ENCODE data around the gene IRAG1. TPM values are rescaled to one million over a fixed set of nuclear protein-coding genes. Genes with fewer than 3 reads are reported as not detected.
"Not testable (repeated sequence)": the region's sequence is repeated elsewhere in the genome, so short reads cannot be mapped to it uniquely, and the experiment has no call there.

Gene IRAG1
- total and polyA plus RNA-seq, 7 donors: 1.4 to 9.4 (median 3.9) TPM

- 98% methylated on average over 2 of the region's 2 CpGs for WGBS, 3 donors
- H3K27ac ChIP-seq: no peak overlapping the region
- no peaks in the 10 kb centered on the region for H3K9me3 ChIP-seq
- no peaks in the 10 kb centered on the region for H3K4me1 ChIP-seq
- no peaks in the 10 kb centered on the region for H3K36me3 ChIP-seq (ENCODE audit: insufficient read depth in 1 of 2, low read depth in 1 of 2)
- intact Hi-C loops (cut with DNase I): no loop called here
- no peaks in the 10 kb centered on the region for H3K27me3 ChIP-seq (ENCODE audit: insufficient read depth in 3 of 3, low read length in 2 of 3)
- H3K4me3 ChIP-seq: no peak overlapping the region
- TF ChIP-seq CTCF (IDR thresholded peaks at IDR 0.05): no peak
- no peak for ATAC-seq
- DNase-seq: no peak
These were observed 5.2 kb downstream of the IRAG1 start for GRCh38 chr11:10688401-10688800.

- H3K27me3 ChIP-seq (ENCODE audit: insufficient read depth in 3 of 3, low read length in 2 of 3): no peaks in the 10 kb centered on the region
- no peak overlapping the region for H3K4me3 ChIP-seq
- no peak for DNase-seq
- H3K9me3 ChIP-seq: no peaks in the 10 kb centered on the region
- no peak for ATAC-seq
- no peaks in the 10 kb centered on the region for H3K36me3 ChIP-seq (ENCODE audit: insufficient read depth in 1 of 2, low read depth in 1 of 2)
- 85 to 90% (median 89%) methylated on average over 1 of the region's 1 CpG for WGBS, 3 donors
- no peak overlapping the region for H3K27ac ChIP-seq
- intact Hi-C loops (cut with DNase I): no loop called here
- TF ChIP-seq CTCF (IDR thresholded peaks at IDR 0.05): no peak
- H3K4me1 ChIP-seq: no peaks in the 10 kb centered on the region
These were observed 7.2 kb downstream of the IRAG1 start for GRCh38 chr11:10686311-10686710.

GRCh38 chr11:10683429-10683828, 10.1 kb downstream of the IRAG1 start:
- Histone ChIP-seq H3K27ac (no peak overlapping the region), H3K27me3 (ENCODE audit: insufficient read depth in 3 of 3, low read length in 2 of 3) (no peaks in the 10 kb centered on the region), H3K9me3 (no peaks in the 10 kb centered on the region), H3K4me3 (no peak overlapping the region), H3K4me1 (no peaks in the 10 kb centered on the region), H3K36me3 (ENCODE audit: insufficient read depth in 1 of 2, low read depth in 1 of 2) (no peaks in the 10 kb centered on the region)
- DNase-seq (no peak), ATAC-seq (no peak)
- intact Hi-C loops (cut with DNase I): no loop called here
- WGBS, 3 donors: 58 to 81% (median 69%) methylated on average over 1 of the region's 1 CpG
- TF ChIP-seq CTCF (IDR thresholded peaks at IDR 0.05): no peak

GRCh38 chr11:10680956-10681487, 12.5 kb downstream of the IRAG1 start:
- Histone ChIP-seq H3K4me1 (peaks cover 3% of the 10 kb centered on the region), H3K27ac (no peak overlapping the region), H3K9me3 (no peaks in the 10 kb centered on the region), H3K36me3 (ENCODE audit: insufficient read depth in 1 of 2, low read depth in 1 of 2) (no peaks in the 10 kb centered on the region), H3K4me3 (no peak overlapping the region), H3K27me3 (ENCODE audit: insufficient read depth in 3 of 3, low read length in 2 of 3) (no peaks in the 10 kb centered on the region)
- ATAC-seq (no peak), DNase-seq (no peak)
- TF ChIP-seq CTCF (IDR thresholded peaks at IDR 0.05): no peak
- intact Hi-C loops (cut with DNase I): no loop called here
- 92 to 100% (median 97%) methylated on average over 3 of the region's 3 CpGs for WGBS, 3 donors

- peaks cover 10% of the 10 kb centered on the region for H3K4me1 ChIP-seq
- H3K36me3 ChIP-seq (ENCODE audit: insufficient read depth in 1 of 2, low read depth in 1 of 2); H3K4me3 ChIP-seq; H3K27ac ChIP-seq; ATAC-seq; H3K9me3 ChIP-seq; H3K27me3 ChIP-seq (ENCODE audit: insufficient read depth in 3 of 3, low read length in 2 of 3); intact Hi-C loops (cut with DNase I); DNase-seq: not testable (repeated sequence)
- 79 to 92% (median 86%) methylated on average over 1 of the region's 1 CpG for WGBS, 3 donors
These were observed 13.3 kb downstream of the IRAG1 start for GRCh38 chr11:10680279-10680678.
